GM21528 (cell line): ENCODE measurements around the gene HIVEP3.

Experiments used
- ATAC-seq: cut with Tn5 transposase; IDR thresholded peaks from one replicate; pipeline ENCODE4 v1.9.1; 2021; ENCODE audit warnings: mild to moderate bottlenecking, moderate library complexity; ENCODE audit not compliant: unreplicated experiment, low FRiP score

Gene HIVEP3

GRCh38 chr1:41799205-41799604 is 119.5 kb downstream of the HIVEP3 start:
- ATAC-seq: no peak

GRCh38 chr1:41795205-41795762 is 123.4 kb downstream of the HIVEP3 start:
- ATAC-seq: no peak

GRCh38 chr1:41794031-41794430 is 124.7 kb downstream of the HIVEP3 start:
- ATAC-seq: no peak

GRCh38 chr1:41792485-41792770 is 126.3 kb downstream of the HIVEP3 start:
- no peak for ATAC-seq

- ATAC-seq: no peak
Observed at GRCh38 chr1:41791667-41792484, 126.8 kb downstream of the HIVEP3 start.

GRCh38 chr1:41790351-41790750 is 128.4 kb downstream of the HIVEP3 start:
- no peak for ATAC-seq

GRCh38 chr1:41789661-41790330 is 128.9 kb downstream of the HIVEP3 start:
- no peak for ATAC-seq

- no peak for ATAC-seq
Observed at GRCh38 chr1:41788427-41788826, 130.3 kb downstream of the HIVEP3 start.

GRCh38 chr1:41784531-41785274 is 134.0 kb downstream of the HIVEP3 start:
- ATAC-seq: no peak

- ATAC-seq: no peak
Observed at GRCh38 chr1:41783189-41783639, 135.5 kb downstream of the HIVEP3 start.

- no peak for ATAC-seq
Observed at GRCh38 chr1:41780916-41781315, 137.8 kb downstream of the HIVEP3 start.

GRCh38 chr1:41780322-41780721 is 138.4 kb downstream of the HIVEP3 start:
- ATAC-seq: no peak

- ATAC-seq: no peak
Observed at GRCh38 chr1:41779360-41779759, 139.4 kb downstream of the HIVEP3 start.

- ATAC-seq: no peak
Observed at GRCh38 chr1:41777695-41778094, 141.0 kb downstream of the HIVEP3 start.

- no peak for ATAC-seq
Observed at GRCh38 chr1:41776891-41777441, 141.8 kb downstream of the HIVEP3 start.

- ATAC-seq: no peak
Observed at GRCh38 chr1:41775956-41776585, 142.7 kb downstream of the HIVEP3 start.

- ATAC-seq: no peak
Observed at GRCh38 chr1:41774471-41774990, 144.2 kb downstream of the HIVEP3 start.

GRCh38 chr1:41773842-41774241 is 144.9 kb downstream of the HIVEP3 start:
- no peak for ATAC-seq

- ATAC-seq: no peak
Observed at GRCh38 chr1:41773144-41773591, 145.6 kb downstream of the HIVEP3 start.

- ATAC-seq: no peak
Observed at GRCh38 chr1:41769068-41769467, 149.7 kb downstream of the HIVEP3 start.
